ENCODE measurements around the gene BORCS6.
A peak's percentile ranks its signal among the peaks of the same experiment; 100 is the strongest.
"Not testable (repeated sequence)": the region's sequence is repeated elsewhere in the genome, so short reads cannot be mapped to it uniquely, and the experiment has no call there.

BORCS6 gene

GRCh38 chr17:8189711-8190477 lies at the start of gene BORCS6:
TSS of gene BORCS6 (minus strand) at chr17:8190180. CDS start at chr17:8190140, 40 bp downstream.
- peak; percentile 79 to 87 for DNase-seq (ENCODE audit: low read depth in 1 of 2, low spot score in 1 of 2)

- DNase-seq (ENCODE audit: low read depth in 1 of 2, low spot score in 1 of 2) = no peak
These were observed 47.9 kb upstream of the BORCS6 start for GRCh38 chr17:8237886-8238285.

GRCh38 chr17:8237175-8237574 lies 47.2 kb upstream of the BORCS6 start:
- no peak for DNase-seq (ENCODE audit: low read depth in 1 of 2, low spot score in 1 of 2)

GRCh38 chr17:8235676-8236075 lies 45.7 kb upstream of the BORCS6 start:
- DNase-seq (ENCODE audit: low read depth in 1 of 2, low spot score in 1 of 2) = no peak

GRCh38 chr17:8234361-8235270 lies 44.6 kb upstream of the BORCS6 start:
- DNase-seq (ENCODE audit: low read depth in 1 of 2, low spot score in 1 of 2) = no peak

- DNase-seq (ENCODE audit: low read depth in 1 of 2, low spot score in 1 of 2) = no peak
These were observed 41.7 kb upstream of the BORCS6 start for GRCh38 chr17:8231701-8232100.

GRCh38 chr17:8227238-8227581 lies 37.2 kb upstream of the BORCS6 start:
- DNase-seq (ENCODE audit: low read depth in 1 of 2, low spot score in 1 of 2) = no peak

- no peak for DNase-seq (ENCODE audit: low read depth in 1 of 2, low spot score in 1 of 2)
These were observed 36.7 kb upstream of the BORCS6 start for GRCh38 chr17:8226536-8227237.

GRCh38 chr17:8225813-8226535 lies 36.0 kb upstream of the BORCS6 start:
- DNase-seq (ENCODE audit: low read depth in 1 of 2, low spot score in 1 of 2) = peak in 1 of 2 donors; percentile 37

- no peak for DNase-seq (ENCODE audit: low read depth in 1 of 2, low spot score in 1 of 2)
These were observed 35.2 kb upstream of the BORCS6 start for GRCh38 chr17:8224891-8225812.

- DNase-seq (ENCODE audit: low read depth in 1 of 2, low spot score in 1 of 2) = no peak
These were observed 33.6 kb upstream of the BORCS6 start for GRCh38 chr17:8223356-8224126.

GRCh38 chr17:8222630-8223355 lies 32.8 kb upstream of the BORCS6 start:
- peak; percentile 78 to 86 for DNase-seq (ENCODE audit: low read depth in 1 of 2, low spot score in 1 of 2)

- DNase-seq (ENCODE audit: low read depth in 1 of 2, low spot score in 1 of 2) = no peak
These were observed 32.3 kb upstream of the BORCS6 start for GRCh38 chr17:8222380-8222629.

DNA sequence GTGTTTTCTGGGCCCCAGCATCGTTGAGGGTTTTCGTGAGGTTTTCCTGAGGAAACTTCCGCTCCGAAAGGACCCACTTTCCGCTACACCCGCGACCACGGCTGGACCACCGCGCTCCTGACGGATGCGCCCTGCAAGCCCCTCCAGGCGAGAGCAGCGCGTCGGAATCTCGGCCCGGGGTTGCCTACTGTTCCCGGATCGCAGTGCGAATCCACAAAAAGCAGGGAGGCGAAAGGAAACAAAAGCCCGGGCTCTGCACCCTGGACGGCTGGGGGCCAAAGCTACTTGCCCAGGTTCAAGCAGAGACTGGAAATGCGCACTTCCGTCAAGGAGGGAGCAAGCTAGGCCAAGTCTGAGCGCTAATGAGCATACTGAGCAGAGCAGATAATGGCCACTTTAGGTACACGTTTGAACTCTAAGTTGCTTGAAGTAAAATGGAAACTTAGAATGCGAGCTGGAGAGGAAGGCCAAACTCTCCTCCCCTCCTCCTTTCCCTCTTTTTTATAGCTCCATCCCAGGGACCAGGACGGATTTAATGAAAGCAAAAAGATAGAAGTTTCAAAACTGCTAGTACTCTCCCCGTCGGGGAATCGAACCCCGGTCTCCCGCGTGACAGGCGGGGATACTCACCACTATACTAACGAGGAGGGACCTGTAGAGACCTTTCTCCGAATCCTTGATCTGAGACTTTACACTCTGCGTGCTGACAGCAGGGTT lies 31.8 kb upstream of the BORCS6 start:
- DNase-seq (ENCODE audit: low read depth in 1 of 2, low spot score in 1 of 2) = peak; percentile 80 to 86

- peak; percentile 70 to 91 for DNase-seq (ENCODE audit: low read depth in 1 of 2, low spot score in 1 of 2)
These were observed 31.0 kb upstream of the BORCS6 start for GRCh38 chr17:8220783-8221662.

DNA sequence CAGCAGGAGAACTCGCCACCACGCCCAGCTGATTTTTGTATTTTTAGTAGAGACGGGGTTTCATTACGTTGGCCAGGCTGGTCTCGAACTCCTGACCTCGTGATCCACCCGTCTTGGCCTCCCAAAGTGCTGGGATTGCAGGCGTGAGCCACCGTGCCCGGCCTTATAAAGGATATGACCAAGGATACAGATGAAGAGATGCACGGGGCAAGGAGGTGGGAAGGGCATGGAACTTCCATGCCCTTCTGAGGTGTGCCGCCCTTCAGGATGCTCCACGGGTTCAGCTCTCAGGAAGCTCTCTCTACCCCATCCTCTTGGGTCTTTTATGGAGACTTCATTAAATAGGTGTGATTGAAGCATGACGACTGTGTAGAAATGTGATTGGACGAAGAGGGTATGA lies 24.0 kb upstream of the BORCS6 start:
- DNase-seq (ENCODE audit: low read depth in 1 of 2, low spot score in 1 of 2) = not testable (repeated sequence)

All from stimulated activated CD4-positive, alpha-beta T cell treated with anti-CD3 and anti-CD28 coated beads, Interleukin-15, amount 100 ng/mL, for 1 hour (primary cell).